ENCODE results near the gene HOPX.

- no peak for TF ChIP-seq CTCF (IDR thresholded peaks at IDR 0.05)
- no peak for TF ChIP-seq POLR2A (IDR thresholded peaks at IDR 0.05)
Observed at GRCh38 chr4:56606385-56606784, 74.7 kb downstream of the HOPX start.
